ELR (cell line): ENCODE results near the gene R3HDM4.
"Not testable (repeated sequence)": the region's sequence is repeated elsewhere in the genome, so short reads cannot be mapped to it uniquely, and the experiment has no call there.

Experiments
- DNase-seq: peaks from one replicate; pipeline ENCODE4 v3.0.0-alpha.2; 2015; ENCODE audit warnings: low read depth

The R3HDM4 gene

GRCh38 chr19:913080-913748, at the start of gene R3HDM4:
R3HDM4 (minus strand) TSS chr19:913219; CDS start chr19:913157, 62 bp downstream.
- peak; percentile 70 for DNase-seq

- DNase-seq: peak; percentile 72
Observed at GRCh38 chr19:961866-962620, 49.0 kb upstream of the R3HDM4 start.

- DNase-seq: no peak
Observed at GRCh38 chr19:960601-960938, 47.6 kb upstream of the R3HDM4 start.

- no peak for DNase-seq
Observed at GRCh38 chr19:960020-960419, 47.0 kb upstream of the R3HDM4 start.

GRCh38 chr19:958967-959855, 46.2 kb upstream of the R3HDM4 start:
- peak; percentile 74 for DNase-seq

- not testable (repeated sequence) for DNase-seq
Observed at GRCh38 chr19:957578-957977, 44.6 kb upstream of the R3HDM4 start.

- peak; percentile 65 for DNase-seq
Observed at GRCh38 chr19:956766-957440, 43.9 kb upstream of the R3HDM4 start.

GRCh38 chr19:955803-956765, 43.1 kb upstream of the R3HDM4 start:
- DNase-seq: no peak

GRCh38 chr19:954672-955494, 41.9 kb upstream of the R3HDM4 start:
- DNase-seq: no peak

GRCh38 chr19:954272-954671, 41.3 kb upstream of the R3HDM4 start:
- no peak for DNase-seq

- DNase-seq: no peak
Observed at GRCh38 chr19:953445-954271, 40.6 kb upstream of the R3HDM4 start.

- DNase-seq: peak; percentile 41
Observed at GRCh38 chr19:952680-953444, 39.8 kb upstream of the R3HDM4 start.

GRCh38 chr19:952049-952679, 39.1 kb upstream of the R3HDM4 start:
- DNase-seq: no peak

- no peak for DNase-seq
Observed at GRCh38 chr19:950352-951066, 37.5 kb upstream of the R3HDM4 start.

GRCh38 chr19:948842-949496, 36.0 kb upstream of the R3HDM4 start:
- no peak for DNase-seq

GRCh38 chr19:947707-948539, 34.9 kb upstream of the R3HDM4 start:
- DNase-seq: no peak
